GM18520 (cell line): ENCODE data around the gene DNAJA4.

Experiments
- ATAC-seq: cut with Tn5 transposase; IDR thresholded peaks from one replicate; pipeline ENCODE4 v1.9.1; 2021; ENCODE audit not compliant: unreplicated experiment

DNAJA4 gene

DNA sequence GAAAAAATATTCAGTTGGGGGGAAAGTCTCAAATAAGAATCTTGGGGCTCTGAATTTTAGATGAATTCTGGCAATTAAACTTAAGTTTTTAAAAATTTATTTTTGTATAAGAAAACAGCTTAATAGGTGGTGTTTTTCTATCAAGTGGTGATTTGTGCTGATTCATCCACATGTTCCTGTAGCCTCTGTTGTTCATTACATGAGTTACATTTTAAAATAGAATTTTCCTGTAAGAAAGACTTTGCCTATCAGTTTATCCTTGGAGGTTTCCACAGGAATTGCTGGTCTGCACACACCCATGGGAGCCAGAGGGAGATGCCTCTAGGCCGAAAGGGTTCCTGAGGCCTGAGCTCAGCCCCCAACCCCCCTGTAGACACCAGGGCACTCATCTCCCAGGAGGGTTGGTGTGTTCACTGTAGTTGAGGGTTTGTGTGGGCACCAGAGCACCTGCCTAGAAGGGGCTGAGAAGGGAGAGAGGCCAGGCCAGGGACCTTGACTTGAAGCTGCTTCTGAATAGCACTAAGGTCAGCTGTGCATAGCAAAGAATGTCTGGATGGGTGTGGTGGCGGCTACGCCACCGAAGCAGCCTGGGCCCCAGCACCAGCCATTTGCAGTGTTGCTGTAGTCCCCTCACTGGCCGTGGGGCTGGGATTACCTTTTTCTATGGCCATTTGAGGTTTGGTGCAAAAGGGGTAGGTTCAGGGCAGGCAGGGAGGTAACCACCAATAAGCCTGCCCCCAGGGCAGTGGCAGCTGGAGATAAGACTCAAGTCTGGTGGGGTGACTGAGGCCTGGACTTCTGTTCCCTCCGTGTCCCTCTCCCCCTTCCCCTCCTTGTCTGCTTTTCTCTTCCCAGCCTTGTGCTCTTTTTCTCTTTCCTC lies 11.9 kb downstream of the DNAJA4 start:
- ATAC-seq: no peak

DNA sequence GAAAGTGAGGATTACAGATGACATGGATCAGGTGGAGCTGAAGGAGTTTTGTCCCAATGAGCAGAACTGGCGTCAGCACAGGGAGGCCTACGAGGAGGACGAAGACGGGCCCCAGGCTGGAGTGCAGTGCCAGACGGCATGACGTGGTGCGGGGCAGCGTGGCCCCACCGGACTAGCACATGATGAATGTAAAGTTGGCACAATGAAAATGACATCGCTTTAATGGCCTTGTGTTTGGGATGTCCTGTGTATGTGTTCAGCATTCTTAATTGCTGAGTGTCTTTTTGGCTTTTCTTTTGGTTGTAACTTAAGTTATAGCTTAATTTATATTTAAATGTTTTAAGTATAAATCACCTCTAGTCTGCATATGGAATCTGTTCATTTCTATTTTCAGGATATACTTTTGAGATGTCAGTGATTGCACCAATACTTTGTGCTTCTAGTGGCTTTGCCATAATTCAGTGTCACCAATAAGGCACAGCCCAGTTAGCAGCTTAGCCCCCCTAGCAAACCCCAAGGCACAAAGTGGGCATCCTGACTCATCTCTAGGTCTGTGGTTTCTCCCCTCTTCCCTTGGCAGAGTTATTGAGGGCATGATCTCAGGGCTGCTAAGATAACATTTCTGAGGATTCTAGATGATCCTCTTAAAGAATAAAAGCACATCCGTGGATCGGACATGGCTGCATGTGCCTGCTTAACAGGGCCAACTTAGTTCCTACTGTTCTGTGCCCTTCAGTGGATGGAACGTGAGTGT lies 16.1 kb downstream of the DNAJA4 start:
- ATAC-seq: no peak

DNA sequence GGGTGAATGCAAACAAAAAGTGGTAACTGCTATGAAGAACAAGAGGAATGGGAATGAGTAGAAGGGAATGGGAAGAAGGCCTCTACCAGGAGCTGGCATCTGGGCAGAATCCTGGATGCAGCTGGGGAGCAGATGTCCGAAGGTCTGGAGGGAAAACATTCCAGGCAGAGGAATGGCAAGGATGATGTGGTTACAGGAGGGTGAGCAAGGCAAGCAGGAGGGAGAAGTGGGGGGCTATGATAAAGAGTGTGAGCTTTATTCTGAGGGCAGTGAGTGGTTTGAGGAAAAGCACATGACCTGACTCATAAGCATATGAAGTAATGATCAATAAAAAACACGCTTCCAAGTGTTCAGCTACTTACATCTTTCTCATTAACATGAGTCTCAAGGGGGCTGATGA lies 18.0 kb downstream of the DNAJA4 start:
- ATAC-seq: no peak

DNA sequence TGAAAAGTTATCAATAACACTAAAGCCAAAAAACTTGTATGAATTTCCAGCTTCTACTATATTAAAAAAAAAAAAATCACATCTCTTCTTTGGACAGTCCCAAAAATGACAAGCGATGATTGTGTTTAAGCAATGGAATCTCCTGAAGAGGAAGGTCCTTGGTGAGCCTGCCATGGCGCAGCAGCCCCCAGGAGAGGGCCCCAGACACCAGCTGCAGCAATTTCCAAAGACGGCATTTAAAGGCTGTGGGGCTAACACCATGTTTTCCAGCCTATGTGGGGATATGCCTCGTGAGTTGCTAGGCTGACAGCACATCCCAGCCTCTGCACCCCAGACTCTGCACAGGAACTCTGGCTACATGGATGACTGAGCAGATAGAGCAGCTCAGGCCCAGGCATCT lies 20.4 kb downstream of the DNAJA4 start:
- no peak for ATAC-seq

DNA sequence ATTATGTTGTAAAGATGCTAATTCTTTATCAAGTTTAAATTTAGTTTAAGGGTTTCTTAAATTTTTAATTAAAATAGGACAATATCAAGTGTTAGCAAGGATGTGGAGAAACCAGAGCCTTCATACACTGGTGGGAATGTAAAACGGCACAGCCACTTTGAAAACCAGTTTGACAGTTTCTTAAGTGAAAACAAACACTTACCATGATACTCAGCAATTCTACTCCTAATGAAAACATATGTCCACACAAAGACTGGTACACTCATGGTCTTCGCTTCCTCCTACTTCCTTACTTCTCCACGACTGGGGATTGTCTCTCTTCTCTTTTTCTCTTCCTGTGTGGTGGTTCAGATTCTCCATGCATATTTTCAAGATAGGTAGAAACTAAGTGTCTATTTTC lies 25.9 kb downstream of the DNAJA4 start:
- no peak for ATAC-seq

DNA sequence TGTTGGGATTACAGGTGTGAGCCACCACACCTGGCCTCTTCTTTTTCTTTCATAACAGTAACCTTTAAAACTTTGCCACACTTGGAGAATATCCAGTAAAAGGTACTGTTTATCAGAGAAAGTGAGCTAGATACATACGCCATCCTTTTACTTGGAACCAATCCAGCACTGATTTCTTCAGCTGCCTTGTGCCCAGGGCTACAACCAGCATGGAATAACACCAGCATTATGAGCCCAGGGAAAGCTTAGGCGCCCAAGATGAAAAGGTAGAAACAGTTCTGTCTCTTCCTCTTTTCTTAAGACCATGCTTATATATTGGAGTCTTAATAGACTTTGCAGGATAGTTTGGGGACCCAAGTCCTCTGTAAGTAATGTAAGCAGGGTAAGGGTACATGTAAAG lies 26.7 kb downstream of the DNAJA4 start:
- ATAC-seq: no peak

DNA sequence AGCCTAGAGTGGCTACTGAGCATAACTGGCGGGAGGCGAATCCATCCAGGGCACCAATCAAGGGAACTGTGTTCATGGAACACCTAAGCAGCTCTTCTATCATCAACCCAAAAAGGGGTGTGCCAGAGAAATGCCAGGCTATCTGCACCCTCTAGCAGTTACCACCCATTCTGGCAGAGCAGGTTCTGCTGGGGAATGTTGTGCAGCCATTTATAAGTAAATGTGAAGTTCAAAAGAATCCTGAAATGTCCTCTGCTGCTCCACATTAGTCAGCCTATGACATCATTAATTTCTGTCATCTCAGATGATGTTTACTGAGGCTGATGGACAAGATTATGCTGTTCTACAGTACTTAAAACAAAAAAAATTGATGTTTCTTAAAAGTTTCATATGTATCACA lies 27.3 kb downstream of the DNAJA4 start:
- ATAC-seq: no peak

DNA sequence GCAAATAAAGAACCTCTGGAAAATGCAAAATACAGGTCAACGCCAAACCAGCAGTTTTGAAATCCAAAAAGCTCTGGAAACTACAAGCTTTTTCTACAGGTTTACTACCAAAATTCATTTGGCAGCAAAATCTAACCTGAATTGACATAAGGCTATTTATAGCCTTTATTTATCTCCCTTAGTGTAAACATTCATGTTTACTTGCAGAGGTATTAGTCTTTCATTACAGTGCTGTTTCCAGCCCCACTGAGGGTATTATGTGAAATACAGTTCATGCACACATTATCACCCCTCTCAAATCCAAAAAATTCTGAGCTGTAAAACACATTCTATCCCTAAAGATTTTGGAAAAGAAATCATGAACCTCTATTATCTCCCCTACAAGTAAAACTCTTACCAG lies 27.9 kb downstream of the DNAJA4 start:
- no peak for ATAC-seq

DNA sequence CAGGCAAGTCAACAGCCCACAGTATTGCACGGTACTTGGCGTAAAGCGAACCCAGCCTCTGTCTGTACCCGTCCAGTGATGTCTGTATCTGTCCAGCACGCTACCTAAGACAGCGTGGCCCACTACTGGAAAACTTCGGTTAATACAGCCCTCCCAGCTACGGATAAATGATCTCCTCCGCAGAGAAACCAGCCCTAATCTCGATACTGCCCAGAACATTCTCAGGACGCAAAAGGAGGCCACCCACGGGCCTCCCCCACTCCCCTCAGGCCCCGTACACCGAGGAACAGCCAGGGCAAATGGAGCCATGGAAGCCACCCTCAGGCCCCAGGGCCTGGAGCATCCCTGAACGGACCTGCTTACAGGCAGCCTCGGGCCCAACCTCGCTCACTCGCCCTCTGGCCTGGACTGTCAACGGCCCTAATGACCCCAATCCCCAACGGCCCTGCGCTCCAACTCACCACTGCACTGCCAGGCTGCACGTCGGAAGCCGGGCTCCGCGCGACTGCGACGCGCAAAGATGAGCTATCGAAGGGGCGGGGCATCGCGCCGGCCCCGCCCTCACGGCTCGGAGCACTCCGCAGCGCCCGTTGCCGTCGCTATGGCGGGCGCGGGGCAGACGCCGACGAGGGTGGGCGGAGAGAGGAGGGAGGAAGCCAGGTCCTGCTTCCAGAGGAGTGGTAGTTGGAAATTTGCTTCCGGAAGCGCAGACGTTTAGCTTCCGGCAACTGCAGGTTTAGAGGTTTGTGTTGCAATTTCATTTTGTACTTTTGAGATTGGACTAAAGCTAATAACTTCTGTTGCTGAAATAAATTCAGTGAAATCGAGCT lies 35.0 kb downstream of the DNAJA4 start, which contains the start of gene SKIC8:
Gene SKIC8, minus strand, starts transcription at position 509 of the 830 bp plus-strand sequence. CDS start 3,923 bp downstream, outside the sequence.
- peak; percentile 72 for ATAC-seq

DNA sequence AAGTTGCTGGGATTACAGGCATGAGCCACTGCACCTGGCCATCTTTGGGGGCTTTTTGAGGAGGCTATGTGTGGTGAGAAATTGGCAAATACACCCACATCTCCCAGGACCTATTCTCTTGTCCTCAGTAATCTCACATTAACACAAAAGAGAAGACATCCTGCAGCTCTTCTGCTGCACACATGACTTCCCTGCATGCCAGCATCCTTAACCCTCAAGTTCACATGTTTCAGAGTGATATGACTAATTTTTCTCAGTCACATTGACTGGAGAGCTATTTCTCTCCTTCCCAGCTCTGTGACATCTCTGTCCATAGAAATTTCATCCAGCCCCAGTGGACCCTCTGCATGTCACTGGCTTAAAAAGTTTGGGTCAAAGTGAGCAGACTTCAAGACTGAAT lies 37.0 kb downstream of the DNAJA4 start:
- no peak for ATAC-seq

DNA sequence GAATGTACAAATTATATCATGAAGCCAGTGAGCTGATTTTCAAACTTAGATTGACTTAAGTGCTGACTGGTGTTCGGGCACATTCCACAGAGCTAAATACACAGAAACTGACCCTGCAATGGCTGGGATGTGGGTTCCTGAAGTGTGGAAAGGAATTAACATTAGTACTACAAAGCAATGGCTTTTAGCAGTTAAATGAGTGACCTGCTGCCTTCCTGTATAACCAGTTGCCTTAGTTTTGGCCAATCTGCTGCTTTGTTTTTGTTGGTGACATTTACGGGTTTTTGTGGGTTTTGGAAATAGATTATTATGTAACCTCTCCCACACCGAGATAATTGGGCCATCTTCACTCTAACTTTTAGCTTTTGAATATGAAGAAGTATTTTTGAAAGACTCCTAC lies 37.5 kb downstream of the DNAJA4 start:
- ATAC-seq: no peak

DNA sequence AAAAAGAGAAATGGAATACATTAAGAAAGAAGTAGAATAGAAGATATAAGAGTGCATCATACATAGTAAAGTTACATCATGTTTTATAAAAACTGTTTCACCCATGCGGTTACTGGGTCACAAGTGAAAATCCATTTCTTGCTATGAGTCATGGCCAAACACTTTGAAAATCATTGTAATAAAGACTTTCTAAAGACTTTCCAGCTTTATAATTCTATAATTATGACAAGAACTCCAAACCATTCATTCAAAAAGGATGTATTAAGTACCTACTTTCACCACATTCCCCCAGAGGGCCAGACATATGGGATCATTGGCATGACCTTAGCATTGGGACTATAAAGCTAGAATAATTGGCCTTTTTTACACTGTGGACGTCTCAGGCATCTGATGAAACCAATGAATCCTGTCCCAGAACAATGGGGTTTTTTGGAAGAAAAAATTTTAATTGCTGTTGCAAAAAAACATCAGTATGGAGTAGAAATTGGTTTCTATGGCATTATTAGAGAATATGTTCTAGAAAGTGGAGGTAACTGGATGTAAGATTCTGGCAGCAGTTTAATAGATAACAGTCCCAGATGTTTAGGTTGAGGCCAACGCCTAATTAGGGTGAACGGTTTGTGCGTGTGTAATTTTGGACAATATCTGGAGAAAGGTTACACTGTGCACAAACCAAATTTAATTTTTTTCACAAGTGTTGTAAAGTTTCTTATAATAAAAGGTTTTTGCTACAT lies 38.4 kb downstream of the DNAJA4 start:
- ATAC-seq: no peak

DNA sequence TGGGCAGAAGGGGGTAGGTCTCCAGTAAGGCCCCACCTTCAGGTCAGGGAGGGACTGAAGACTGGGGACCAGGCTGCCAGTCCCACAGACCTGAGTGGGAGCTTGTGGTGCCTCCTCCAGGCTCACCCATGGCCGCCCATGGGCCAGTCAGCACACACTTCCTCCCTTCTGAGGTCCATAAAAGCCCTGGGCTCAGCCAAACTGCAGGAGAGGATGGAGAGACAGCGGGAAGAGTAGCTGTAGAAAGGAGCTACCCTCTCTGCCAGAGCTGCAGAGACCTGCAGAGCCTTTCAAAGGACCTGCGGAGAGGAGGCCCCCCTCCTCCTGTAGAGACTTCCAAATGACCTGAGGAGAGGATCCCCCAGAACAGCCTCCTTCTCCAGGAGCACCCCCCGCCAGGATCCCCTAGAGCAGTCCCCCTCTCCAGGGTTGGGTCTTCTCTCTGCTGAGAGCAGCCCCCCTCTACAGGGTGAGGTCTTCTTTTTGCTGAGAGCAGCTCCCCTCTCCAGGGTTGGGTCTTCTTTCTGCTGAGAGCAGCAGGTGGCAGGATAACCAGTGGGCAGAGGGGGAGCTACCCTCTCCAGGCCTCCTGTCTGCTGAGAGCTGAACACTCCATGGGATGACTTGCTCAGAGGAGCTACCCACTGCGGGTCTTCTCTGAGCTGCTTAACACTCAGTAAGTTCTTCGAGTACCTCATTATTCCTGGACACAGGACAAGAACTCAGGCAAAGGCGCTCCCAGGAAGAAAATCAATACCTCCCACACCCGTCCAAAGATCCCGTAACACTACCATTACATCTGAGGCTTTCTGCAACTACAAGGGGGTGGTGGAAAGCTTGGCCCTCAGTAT lies 40.1 kb downstream of the DNAJA4 start:
- no peak for ATAC-seq

DNA sequence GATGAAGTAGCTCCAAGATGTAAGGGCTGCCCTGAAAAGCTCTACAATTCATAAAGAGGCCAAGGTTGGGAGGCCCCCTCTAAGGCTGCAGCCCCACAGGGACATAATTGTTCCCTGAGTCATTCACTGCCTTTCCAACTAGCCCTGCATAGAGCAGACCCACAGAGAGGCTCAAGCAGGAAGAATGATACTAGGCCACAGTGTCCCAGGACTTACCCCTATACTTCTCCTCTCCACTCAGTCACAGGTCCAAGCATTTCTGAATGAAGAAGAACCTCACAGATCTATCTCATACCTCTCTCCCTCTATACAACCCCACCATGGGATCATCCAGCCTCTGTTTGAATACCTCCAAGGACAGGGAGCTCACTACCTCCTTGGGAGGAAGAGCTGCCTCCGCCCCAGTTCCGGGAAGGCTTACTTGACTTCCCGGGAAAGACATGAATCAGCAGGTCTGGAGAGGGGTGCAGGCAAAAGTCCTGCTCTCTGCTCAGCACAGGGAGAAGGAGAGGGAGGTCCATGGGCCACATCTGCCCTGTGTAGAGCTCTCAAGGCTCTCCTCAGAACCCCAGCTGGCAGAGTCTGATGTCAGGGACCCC lies 41.9 kb downstream of the DNAJA4 start:
- ATAC-seq: no peak

DNA sequence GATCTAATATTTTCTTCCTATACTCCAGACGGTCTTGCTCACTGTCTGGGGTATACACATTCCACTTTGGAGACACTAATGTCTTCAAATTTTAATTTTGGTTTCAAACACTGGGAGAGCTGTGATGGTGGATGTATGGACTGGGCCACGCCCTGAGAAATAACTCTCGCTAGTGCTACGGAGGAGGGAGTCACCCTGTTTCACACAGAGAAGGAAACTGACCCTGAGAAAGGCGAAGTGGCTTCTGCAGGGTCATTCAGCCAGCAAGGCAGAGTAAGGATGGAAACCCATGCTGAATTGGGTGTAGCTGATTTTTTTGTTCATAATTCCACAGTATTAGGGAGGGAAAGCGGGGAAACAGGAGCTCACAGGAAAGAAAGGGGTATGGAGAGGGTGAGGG lies 43.6 kb downstream of the DNAJA4 start:
- ATAC-seq: no peak

DNA sequence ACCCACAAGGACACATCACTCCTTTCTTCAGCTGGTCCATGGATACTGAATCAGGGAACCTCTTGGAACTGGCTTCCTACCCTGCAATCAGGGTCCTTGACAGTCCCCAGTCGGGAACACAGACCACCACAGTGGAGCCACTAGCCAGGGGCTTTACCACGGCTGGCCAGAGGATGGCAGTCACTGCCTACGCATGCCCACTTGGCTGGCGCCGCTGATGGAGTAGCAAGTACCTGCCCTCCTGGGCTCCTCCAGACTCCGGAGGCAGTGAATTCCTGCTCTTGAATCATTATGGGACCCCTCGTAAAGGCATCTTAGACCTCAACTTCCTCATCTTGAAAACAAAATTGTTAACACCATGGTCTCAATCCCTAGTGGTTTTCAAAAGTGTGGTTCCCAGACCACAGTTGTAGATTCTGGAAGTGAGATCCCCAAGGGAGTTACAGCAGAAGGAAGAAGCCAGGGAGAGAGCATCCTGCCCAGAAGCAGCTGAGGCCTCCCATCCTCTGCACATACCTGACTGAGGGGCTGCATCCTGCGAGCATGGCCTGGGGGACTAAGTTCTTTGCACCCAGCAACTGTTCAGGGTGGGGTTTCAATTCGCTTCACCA lies 44.2 kb downstream of the DNAJA4 start:
- no peak for ATAC-seq

DNA sequence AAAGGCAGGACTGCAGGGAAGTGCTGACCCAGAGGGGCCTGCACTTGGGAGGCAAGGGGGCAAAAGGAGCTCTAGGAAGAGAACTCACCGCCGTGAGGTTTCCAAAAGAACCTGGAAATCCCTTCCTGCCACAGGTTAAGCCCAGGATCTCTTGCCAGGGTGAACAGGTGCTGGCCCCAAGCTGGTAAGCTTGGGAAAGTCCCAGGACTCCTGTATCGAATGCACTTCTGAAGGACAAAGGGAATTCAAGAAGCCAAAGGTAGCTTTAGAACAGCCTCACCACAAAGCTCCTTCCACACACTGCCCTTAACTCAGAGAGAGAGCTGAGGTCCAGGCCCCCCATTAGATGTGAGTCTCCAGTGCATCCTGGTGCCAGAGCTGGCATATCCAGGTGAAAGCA lies 46.9 kb downstream of the DNAJA4 start:
- no peak for ATAC-seq

DNA sequence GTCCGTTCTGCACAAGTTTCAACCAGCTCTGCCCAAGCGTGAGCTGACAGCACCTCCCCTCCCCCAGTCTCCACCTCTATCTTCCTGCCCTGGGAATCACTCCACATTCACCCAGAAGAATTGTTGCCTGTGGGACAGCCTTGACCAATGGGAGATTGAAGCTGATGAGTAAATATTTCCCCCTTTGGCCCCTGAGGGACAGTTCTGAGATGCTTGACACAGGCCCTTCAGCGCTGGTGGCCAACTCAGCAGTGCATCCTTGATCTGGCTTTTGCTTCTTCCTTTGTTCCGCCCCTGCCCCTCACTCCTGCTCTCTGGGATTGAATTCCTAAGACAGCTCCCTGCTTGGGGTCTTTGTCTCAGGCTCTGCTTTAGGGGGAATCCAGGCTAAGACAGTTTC lies 48.2 kb downstream of the DNAJA4 start:
- no peak for ATAC-seq

DNA sequence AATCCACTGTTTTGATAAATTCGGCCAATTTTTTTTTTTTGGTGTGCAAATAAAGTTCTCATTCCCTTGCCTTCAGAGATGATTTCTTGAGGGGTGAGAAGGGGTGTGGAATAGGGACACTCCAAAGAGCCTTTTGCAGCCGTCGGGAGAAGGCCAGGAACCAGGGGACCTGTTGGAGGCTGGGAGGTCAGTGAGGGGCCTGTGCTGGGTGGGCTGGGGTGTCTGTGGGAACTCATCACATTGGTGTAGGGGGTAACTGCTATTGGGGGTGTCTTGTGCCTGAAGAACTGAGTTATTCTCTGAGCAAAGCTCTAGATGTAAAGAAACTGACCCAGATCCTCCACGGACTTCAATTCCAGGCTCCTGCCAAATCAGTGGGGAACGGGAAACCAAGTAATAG lies 48.6 kb downstream of the DNAJA4 start:
- no peak for ATAC-seq
